8988T (cell line): ENCODE data around the gene EPAS1.

ENCODE experiments used
- DNase-seq: peaks from one replicate; pipeline ENCODE4 v3.0.0; 2011

The EPAS1 gene

GRCh38 chr2:46303233-46303632 is 6.0 kb downstream of the EPAS1 start:
- no peak for DNase-seq

- no peak for DNase-seq
Observed at GRCh38 chr2:46303822-46304221, 6.6 kb downstream of the EPAS1 start.

- DNase-seq, result no peak
Observed at GRCh38 chr2:46304635-46305034, 7.4 kb downstream of the EPAS1 start.

GRCh38 chr2:46305187-46305586 is 8.0 kb downstream of the EPAS1 start:
- DNase-seq, result no peak

GRCh38 chr2:46305767-46306166 is 8.6 kb downstream of the EPAS1 start:
- DNase-seq, result no peak

- no peak for DNase-seq
Observed at GRCh38 chr2:46306330-46306751, 9.1 kb downstream of the EPAS1 start.

GRCh38 chr2:46306988-46307655 is 9.9 kb downstream of the EPAS1 start:
- no peak for DNase-seq

GRCh38 chr2:46308081-46308480 is 10.9 kb downstream of the EPAS1 start:
- DNase-seq, result no peak

GRCh38 chr2:46308629-46309028 is 11.4 kb downstream of the EPAS1 start:
- no peak for DNase-seq

- no peak for DNase-seq
Observed at GRCh38 chr2:46309052-46309953, 12.1 kb downstream of the EPAS1 start.

GRCh38 chr2:46310446-46310845 is 13.2 kb downstream of the EPAS1 start:
- no peak for DNase-seq

GRCh38 chr2:46311651-46312223 is 14.5 kb downstream of the EPAS1 start:
- DNase-seq, result no peak

GRCh38 chr2:46313063-46313462 is 15.9 kb downstream of the EPAS1 start:
- no peak for DNase-seq

GRCh38 chr2:46314065-46314835 is 17.0 kb downstream of the EPAS1 start:
- no peak for DNase-seq

- no peak for DNase-seq
Observed at GRCh38 chr2:46315103-46315890, 18.1 kb downstream of the EPAS1 start.

- no peak for DNase-seq
Observed at GRCh38 chr2:46317094-46317486, 19.9 kb downstream of the EPAS1 start.

GRCh38 chr2:46318579-46319460 is 21.6 kb downstream of the EPAS1 start:
- DNase-seq, result no peak

- DNase-seq, result no peak
Observed at GRCh38 chr2:46319711-46320110, 22.5 kb downstream of the EPAS1 start.

GRCh38 chr2:46320141-46320567 is 22.9 kb downstream of the EPAS1 start:
- DNase-seq, result no peak

- DNase-seq, result no peak
Observed at GRCh38 chr2:46323730-46324129, 26.5 kb downstream of the EPAS1 start.
